HL-60 (cell line): Measurements from ENCODE around the gene TERT.

Experiments
- GABPA ChIP-seq: IDR thresholded peaks from 2 replicates; pipeline ENCODE4 v1.6.1; 2012; ENCODE audit warnings: low read depth
- POLR2AphosphoS5 ChIP-seq: IDR thresholded peaks from 2 replicates; pipeline ENCODE4 v1.6.1; 2012; ENCODE audit warnings: low read depth
- SPI1 ChIP-seq: IDR thresholded peaks from 2 replicates; pipeline ENCODE4 v1.6.1; 2012; ENCODE audit warnings: low read depth, mild to moderate bottlenecking, borderline replicate concordance
- TF ChIP-seq, protein P1 (sequence below): IDR thresholded peaks from one replicate; pipeline ENCODE4 v1.5.1; 2011; ENCODE audit warnings: low read length, control low read depth, inconsistent platforms; ENCODE audit not compliant: insufficient read depth
- TF ChIP-seq, protein P2 (sequence below): IDR thresholded peaks from 2 replicates; pipeline ENCODE4 v1.6.1; 2012; ENCODE audit warnings: low read depth; ENCODE audit not compliant: insufficient replicate concordance

DNA sequence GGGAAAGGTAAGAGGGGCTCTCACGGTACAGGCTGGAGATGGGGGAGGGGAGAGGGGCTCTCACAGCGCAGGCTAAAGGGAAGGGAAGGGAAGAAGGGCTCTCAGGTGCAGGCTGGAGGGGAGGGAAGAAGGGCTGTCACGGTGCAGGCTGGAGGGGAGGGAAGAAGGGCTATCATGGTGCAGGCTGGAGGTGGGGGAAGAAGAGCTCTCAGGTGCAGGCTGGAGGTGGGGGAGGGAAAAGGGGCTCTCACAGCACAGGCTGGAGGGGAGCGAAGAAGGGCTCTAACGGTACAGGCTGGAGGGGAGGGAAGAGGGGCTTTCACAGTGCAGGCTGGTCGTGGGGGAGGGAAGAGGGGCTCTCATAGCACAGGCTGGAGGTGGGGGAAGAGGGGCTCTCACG lies 65.0 kb downstream of the TERT start:
- TF ChIP-seq, protein P1, sequence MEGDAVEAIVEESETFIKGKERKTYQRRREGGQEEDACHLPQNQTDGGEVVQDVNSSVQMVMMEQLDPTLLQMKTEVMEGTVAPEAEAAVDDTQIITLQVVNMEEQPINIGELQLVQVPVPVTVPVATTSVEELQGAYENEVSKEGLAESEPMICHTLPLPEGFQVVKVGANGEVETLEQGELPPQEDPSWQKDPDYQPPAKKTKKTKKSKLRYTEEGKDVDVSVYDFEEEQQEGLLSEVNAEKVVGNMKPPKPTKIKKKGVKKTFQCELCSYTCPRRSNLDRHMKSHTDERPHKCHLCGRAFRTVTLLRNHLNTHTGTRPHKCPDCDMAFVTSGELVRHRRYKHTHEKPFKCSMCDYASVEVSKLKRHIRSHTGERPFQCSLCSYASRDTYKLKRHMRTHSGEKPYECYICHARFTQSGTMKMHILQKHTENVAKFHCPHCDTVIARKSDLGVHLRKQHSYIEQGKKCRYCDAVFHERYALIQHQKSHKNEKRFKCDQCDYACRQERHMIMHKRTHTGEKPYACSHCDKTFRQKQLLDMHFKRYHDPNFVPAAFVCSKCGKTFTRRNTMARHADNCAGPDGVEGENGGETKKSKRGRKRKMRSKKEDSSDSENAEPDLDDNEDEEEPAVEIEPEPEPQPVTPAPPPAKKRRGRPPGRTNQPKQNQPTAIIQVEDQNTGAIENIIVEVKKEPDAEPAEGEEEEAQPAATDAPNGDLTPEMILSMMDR: no peak
- TF ChIP-seq POLR2AphosphoS5 (no peak), GABPA (no peak), SPI1 (no peak)
- TF ChIP-seq, protein P2, sequence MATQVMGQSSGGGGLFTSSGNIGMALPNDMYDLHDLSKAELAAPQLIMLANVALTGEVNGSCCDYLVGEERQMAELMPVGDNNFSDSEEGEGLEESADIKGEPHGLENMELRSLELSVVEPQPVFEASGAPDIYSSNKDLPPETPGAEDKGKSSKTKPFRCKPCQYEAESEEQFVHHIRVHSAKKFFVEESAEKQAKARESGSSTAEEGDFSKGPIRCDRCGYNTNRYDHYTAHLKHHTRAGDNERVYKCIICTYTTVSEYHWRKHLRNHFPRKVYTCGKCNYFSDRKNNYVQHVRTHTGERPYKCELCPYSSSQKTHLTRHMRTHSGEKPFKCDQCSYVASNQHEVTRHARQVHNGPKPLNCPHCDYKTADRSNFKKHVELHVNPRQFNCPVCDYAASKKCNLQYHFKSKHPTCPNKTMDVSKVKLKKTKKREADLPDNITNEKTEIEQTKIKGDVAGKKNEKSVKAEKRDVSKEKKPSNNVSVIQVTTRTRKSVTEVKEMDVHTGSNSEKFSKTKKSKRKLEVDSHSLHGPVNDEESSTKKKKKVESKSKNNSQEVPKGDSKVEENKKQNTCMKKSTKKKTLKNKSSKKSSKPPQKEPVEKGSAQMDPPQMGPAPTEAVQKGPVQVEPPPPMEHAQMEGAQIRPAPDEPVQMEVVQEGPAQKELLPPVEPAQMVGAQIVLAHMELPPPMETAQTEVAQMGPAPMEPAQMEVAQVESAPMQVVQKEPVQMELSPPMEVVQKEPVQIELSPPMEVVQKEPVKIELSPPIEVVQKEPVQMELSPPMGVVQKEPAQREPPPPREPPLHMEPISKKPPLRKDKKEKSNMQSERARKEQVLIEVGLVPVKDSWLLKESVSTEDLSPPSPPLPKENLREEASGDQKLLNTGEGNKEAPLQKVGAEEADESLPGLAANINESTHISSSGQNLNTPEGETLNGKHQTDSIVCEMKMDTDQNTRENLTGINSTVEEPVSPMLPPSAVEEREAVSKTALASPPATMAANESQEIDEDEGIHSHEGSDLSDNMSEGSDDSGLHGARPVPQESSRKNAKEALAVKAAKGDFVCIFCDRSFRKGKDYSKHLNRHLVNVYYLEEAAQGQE: no peak
